GM19397 (cell line): ENCODE measurements around the gene ART3.

Source experiments
- ATAC-seq: cut with Tn5 transposase; IDR thresholded peaks from one replicate; pipeline ENCODE4 v1.9.1; 2021; ENCODE audit warnings: mild to moderate bottlenecking, moderate library complexity; ENCODE audit not compliant: unreplicated experiment

Gene ART3

GRCh38 chr4:76067652-76068286 lies 6.7 kb upstream of the ART3 start:
- ATAC-seq, result no peak

GRCh38 chr4:76072760-76073159 lies 1.7 kb upstream of the ART3 start:
- ATAC-seq, result no peak

- ATAC-seq, result no peak
These were observed 588 bp downstream of the ART3 start for GRCh38 chr4:76074993-76075600.

GRCh38 chr4:76078033-76078613 lies 3.6 kb downstream of the ART3 start:
- no peak for ATAC-seq

GRCh38 chr4:76083386-76083988 lies 9.0 kb downstream of the ART3 start:
- ATAC-seq, result no peak

- ATAC-seq, result no peak
These were observed 10.0 kb downstream of the ART3 start for GRCh38 chr4:76084542-76084941.

GRCh38 chr4:76087007-76087769 lies 12.7 kb downstream of the ART3 start:
- ATAC-seq, result no peak

GRCh38 chr4:76088719-76089118 lies 14.2 kb downstream of the ART3 start:
- no peak for ATAC-seq

- no peak for ATAC-seq
These were observed 15.8 kb downstream of the ART3 start for GRCh38 chr4:76090241-76090691.

- ATAC-seq, result no peak
These were observed 16.5 kb downstream of the ART3 start for GRCh38 chr4:76091052-76091451.

GRCh38 chr4:76095568-76095967 lies 21.1 kb downstream of the ART3 start:
- no peak for ATAC-seq

GRCh38 chr4:76096076-76096475 lies 21.6 kb downstream of the ART3 start:
- ATAC-seq, result no peak

GRCh38 chr4:76105652-76106051 lies 31.1 kb downstream of the ART3 start:
- ATAC-seq, result no peak

- ATAC-seq, result no peak
These were observed 31.9 kb downstream of the ART3 start for GRCh38 chr4:76106442-76106841.

- ATAC-seq, result no peak
These were observed 34.1 kb downstream of the ART3 start for GRCh38 chr4:76108467-76109181.

GRCh38 chr4:76116821-76117220 lies 42.3 kb downstream of the ART3 start:
- no peak for ATAC-seq

- no peak for ATAC-seq
These were observed 43.0 kb downstream of the ART3 start for GRCh38 chr4:76117536-76117935.

GRCh38 chr4:76120199-76120598 lies 45.7 kb downstream of the ART3 start:
- ATAC-seq, result no peak

- ATAC-seq, result no peak
These were observed 51.3 kb downstream of the ART3 start for GRCh38 chr4:76125816-76126215.

- no peak for ATAC-seq
These were observed 53.2 kb downstream of the ART3 start for GRCh38 chr4:76127754-76128153.

- ATAC-seq, result no peak
These were observed 66.7 kb downstream of the ART3 start for GRCh38 chr4:76141241-76141640.
